Endothelial cell of umbilical vein (primary cell): Measurements from ENCODE around the gene RNU6-8. TPM values are rescaled to one million over a fixed set of nuclear protein-coding genes. Genes with fewer than 3 reads are reported as not detected.

Experiments used
- BruUV-seq: library from RNA; stranded (reverse); fragments of 400-500 nt; replicated peaks from 2 replicates; lab custom pipeline; 2021; lab: Mats Ljungman, UMichigan
- CTCF ChIA-PET: fragments of 300-600, 350-600 bp; sonication (Branson Sonifier 250); formaldehyde crosslinking; loops from one replicate; lab custom pipeline; 2021; ENCODE audit warnings: antibody characterized with exemption, inconsistent platforms; lab: Charles Lee
- POLR2A ChIA-PET: fragments of 300-600, 350-600 bp; sonication (Branson Sonifier 250); formaldehyde crosslinking; loops from one replicate; lab custom pipeline; 2021; ENCODE audit warnings: antibody characterized with exemption, inconsistent platforms; lab: Charles Lee
- DNase-seq: peaks from one replicate; pipeline ENCODE4 v3.0.0-alpha.2; 2011; ENCODE audit warnings: low read depth, low spot score
- FAIRE-seq: peaks from 2 replicates; lab custom pipeline; 2011; peaks lifted over from hg19 to GRCh38; lab: Jason Lieb, UNC
- H2AFZ ChIP-seq: 2 replicates; pipeline ENCODE4 v1.6.0; 2012; ENCODE audit warnings: low read depth, low read length, control low read depth, inconsistent platforms
- H3K27ac ChIP-seq: 2 replicates; pipeline ENCODE4 v1.5.1; 2011; ENCODE audit warnings: low read depth, mild to moderate bottlenecking, control low read depth, low read length, moderate library complexity; ENCODE audit not compliant: insufficient read depth
- H3K27me3 ChIP-seq, 2 experiments: 2 replicates each; pipeline versions ENCODE4 v1.6.0 to v1.6.1; 2011; ENCODE audit warnings: low read length in 2 of 2, mixed read lengths in 1 of 2; ENCODE audit not compliant: control insufficient read depth in 2 of 2, insufficient read depth in 2 of 2
- H3K36me3 ChIP-seq, 2 experiments: 2 replicates in 1 of 2; 3 replicates in 1 of 2; pipeline ENCODE4 v1.5.1; 2011; ENCODE audit warnings: low read length in 2 of 2, mild to moderate bottlenecking in 1 of 2, moderate library complexity in 1 of 2; ENCODE audit not compliant: control insufficient read depth in 2 of 2, insufficient read depth in 2 of 2; ENCODE audit errors: extremely low read depth in 1 of 2
- H3K4me1 ChIP-seq: 3 replicates; pipeline ENCODE4 v1.5.1; 2011; ENCODE audit warnings: mild to moderate bottlenecking, low read length; ENCODE audit not compliant: control insufficient read depth, insufficient read depth; ENCODE audit errors: extremely low read depth
- H3K4me2 ChIP-seq: 2 replicates; pipeline ENCODE4 v1.6.1; 2011; ENCODE audit warnings: low read length, control low read depth, mixed read lengths; ENCODE audit not compliant: insufficient read depth
- H3K4me3 ChIP-seq, 3 experiments: fragments of 200-600 bp in 1 of 3; sonication (generic), shearing (Covaris generic) in 1 of 3; replicated peaks in 1 of 3; 2 replicates each; pipeline ENCODE4 v1.5.1; 2011 to 2016; ENCODE audit warnings: control low read depth in 3 of 3, low read length in 3 of 3, mild to moderate bottlenecking in 2 of 3, inconsistent platforms in 1 of 3, low read depth in 1 of 3, moderate library complexity in 1 of 3; ENCODE audit not compliant: insufficient read depth in 1 of 3
- H3K79me2 ChIP-seq: 2 replicates; pipeline ENCODE4 v1.6.0; 2012; ENCODE audit warnings: low read length, inconsistent platforms; ENCODE audit not compliant: control insufficient read depth, insufficient read depth
- H3K9ac ChIP-seq: replicated peaks from 2 replicates; pipeline ENCODE3; 2011; ENCODE audit warnings: low read length, control low read depth; ENCODE audit not compliant: insufficient read depth; ENCODE audit errors: extremely low read depth
- H3K9me1 ChIP-seq: replicated peaks from 3 replicates; pipeline ENCODE4 v1.6.0; 2011; ENCODE audit warnings: mild to moderate bottlenecking, low read length; ENCODE audit not compliant: control insufficient read depth, insufficient read depth; ENCODE audit errors: extremely low read depth
- H3K9me3 ChIP-seq: replicated peaks from 2 replicates; pipeline ENCODE4 v1.5.1; 2012; ENCODE audit warnings: low read length, inconsistent platforms; ENCODE audit not compliant: control insufficient read depth, insufficient read depth
- H4K20me1 ChIP-seq: replicated peaks from 2 replicates; pipeline ENCODE3; 2011; ENCODE audit warnings: mild to moderate bottlenecking, low read length; ENCODE audit not compliant: control insufficient read depth, insufficient read depth; ENCODE audit errors: extremely low read depth
- CTCF ChIP-seq, 2 donors: IDR thresholded peaks; 1 replicate in 1 of 2; 2 replicates in 1 of 2; pipeline ENCODE4 v1.5.1; 2011; ENCODE audit warnings: low read length in 2 of 2, mild to moderate bottlenecking in 2 of 2, moderate library complexity in 2 of 2, control low read depth in 1 of 2, inconsistent platforms in 1 of 2, low read depth in 1 of 2; ENCODE audit not compliant: insufficient read depth in 1 of 2; ENCODE audit errors: extremely low read depth in 1 of 2
- EZH2 ChIP-seq: IDR thresholded peaks from 2 replicates; pipeline ENCODE4 v1.6.1; 2012; ENCODE audit warnings: borderline replicate concordance, low read depth, mild to moderate bottlenecking, moderate library complexity, low read length, inconsistent platforms; ENCODE audit not compliant: severe bottlenecking
- FOS ChIP-seq: IDR thresholded peaks from 2 replicates; pipeline ENCODE4 v1.6.1; 2011; ENCODE audit warnings: mild to moderate bottlenecking, low read length, moderate library complexity, borderline replicate concordance; ENCODE audit not compliant: insufficient read depth
- GATA2 ChIP-seq: IDR thresholded peaks from 2 replicates; pipeline ENCODE4 v1.7.0; 2011; ENCODE audit warnings: low read depth, mild to moderate bottlenecking, moderate library complexity, mixed read lengths, low read length; ENCODE audit not compliant: insufficient read length, insufficient read depth
- JUN ChIP-seq: IDR thresholded peaks from 2 replicates; pipeline ENCODE4 v1.6.1; 2011; ENCODE audit warnings: borderline replicate concordance, low read depth; ENCODE audit not compliant: insufficient read length, insufficient read depth
- MYC ChIP-seq: IDR thresholded peaks from one replicate; pipeline ENCODE4 v1.6.1; 2011; ENCODE audit warnings: mild to moderate bottlenecking, low read depth, low read length
- POLR2A ChIP-seq: IDR thresholded peaks from 2 replicates; pipeline ENCODE4 v1.6.1; 2012; ENCODE audit warnings: low read depth, mild to moderate bottlenecking, control low read depth, low read length
- POLR2AphosphoS5 ChIP-seq: IDR thresholded peaks from 2 replicates; pipeline ENCODE4 v1.6.1; 2012; ENCODE audit warnings: low read depth, mild to moderate bottlenecking, control low read depth, low read length, moderate library complexity; ENCODE audit not compliant: insufficient read depth
- dilution Hi-C: fragments of 300-500 bp; cut with MboI; formaldehyde crosslinking; loops from one replicate; pipeline ENCODE4 v1.15.0; 2019; ENCODE audit warnings: low sequenced_read_pairs; ENCODE audit not compliant: extremely low pct_ligation_motif_present
- intact Hi-C: fragments of 100-400 bp; cut with micrococcal nuclease; formaldehyde crosslinking; loops from one replicate; pipeline ENCODE4 v1.10.0; 2022
- polyA plus RNA-seq, 4 experiments: library from polyadenylated mRNA; depleted of rRNA in 3 of 4; stranded (reverse) in 3 of 4; unstranded in 1 of 4; fragments of >200 nt; gene quantifications; 2 replicates each; pipeline versions ENCODE4 v1.2.1 to v1.2.3, GENCODE V29; 2011 to 2012; ENCODE audit warnings: missing spikeins in 1 of 4
- total RNA-seq: library from RNA; stranded (reverse); gene quantifications from 2 replicates; pipeline ENCODE4 v1.2.3, GENCODE V29; 2021
- TF ChIP-seq, protein P1 (sequence below): IDR thresholded peaks from 2 replicates; pipeline ENCODE4 v1.6.1; 2011; ENCODE audit not compliant: insufficient read depth, insufficient read length

The RNU6-8 gene
- total and polyA plus RNA-seq, 2 donors (not counting 3 experiments of a cell fraction or from before 2014, with no cell fraction given): not detected

DNA sequence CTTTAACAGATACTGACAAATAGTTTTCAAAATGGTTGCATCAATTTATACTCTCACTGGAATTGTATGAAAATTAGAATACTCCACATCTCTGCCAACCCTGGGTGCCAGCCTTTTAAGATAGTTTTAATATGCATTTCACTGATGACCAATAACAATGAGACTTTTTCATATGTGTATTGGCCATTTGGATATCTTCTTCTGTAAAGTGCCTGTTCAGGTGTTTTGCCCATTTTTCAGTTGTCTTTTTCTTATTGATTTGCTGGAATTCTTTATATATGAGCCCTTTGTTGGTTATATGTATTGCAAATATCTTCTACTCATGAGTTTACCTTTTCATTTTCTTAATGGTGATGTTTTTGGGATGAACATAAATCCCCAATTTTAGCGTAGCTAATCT, 18.0 kb downstream of the RNU6-8 start:
- no peaks in the 10 kb centered on the region for H4K20me1 ChIP-seq
- TF ChIP-seq JUN (no peak), POLR2A (no peak), FOS (no peak), GATA2 (no peak), MYC (no peak), POLR2AphosphoS5 (no peak), EZH2 (no peak), CTCF (IDR thresholded peaks at IDR 0.05; ENCODE audit: extremely low read depth in 1 of 2, insufficient read depth in 1 of 2, low read depth in 1 of 2, low read length in 2 of 2) (no peak)
- TF ChIP-seq, protein P1, sequence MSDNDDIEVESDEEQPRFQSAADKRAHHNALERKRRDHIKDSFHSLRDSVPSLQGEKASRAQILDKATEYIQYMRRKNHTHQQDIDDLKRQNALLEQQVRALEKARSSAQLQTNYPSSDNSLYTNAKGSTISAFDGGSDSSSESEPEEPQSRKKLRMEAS: no peak
- intact Hi-C loops: no loop called here
- FAIRE-seq: no peak
- dilution Hi-C loops: no loop called here
- H3K4me1 ChIP-seq: no peaks in the 10 kb centered on the region
- no TSS peak for BruUV-seq
- no peaks in the 10 kb centered on the region for H3K9me3 ChIP-seq
- CTCF ChIA-PET: no interaction called here
- H3K4me2 ChIP-seq: no peak overlapping the region
- H2AFZ ChIP-seq: no peak overlapping the region
- DNase-seq: no peak
- H3K36me3 ChIP-seq: no peaks in the 10 kb centered on the region
- no peak overlapping the region for H3K27ac ChIP-seq
- H3K79me2 ChIP-seq: no peaks in the 10 kb centered on the region
- POLR2A ChIA-PET: no interaction called here
- H3K4me3 ChIP-seq: no peak overlapping the region
- peaks cover 0 to 2% of the 10 kb centered on the region in 2 experiments for H3K27me3 ChIP-seq
- no peak overlapping the region for H3K9ac ChIP-seq
- no peaks in the 10 kb centered on the region for H3K9me1 ChIP-seq
